Ovary (tissue), 3 donors: ENCODE data around the gene NT5DC2.

Source experiments
- CTCF ChIP-seq, 3 donors: fragments of 450-650 bp in 2 of 3; fragments of 200-600 bp in 1 of 3; IDR thresholded peaks; one replicate each; pipeline versions ENCODE4 v1.5.1 to v1.8.0; 2016 to 2022; ENCODE audit warnings: antibody characterized with exemption in 3 of 3, mild to moderate bottlenecking in 1 of 3
- POLR2A ChIP-seq: fragments of 450-650 bp; IDR thresholded peaks from one replicate; pipeline ENCODE4 v1.6.1; 2017; ENCODE audit warnings: antibody characterized with exemption, mild to moderate bottlenecking, moderate library complexity
- donor health status: DM: no; HTN: no; CAD: no.

- no peak for TF ChIP-seq CTCF (IDR thresholded peaks at IDR 0.05)
- TF ChIP-seq POLR2A: no peak
These were observed 42.6 kb downstream of the NT5DC2 start for GRCh38 chr3:52490939-52491526.
